ENCODE results near the gene PRPF19.

DNA sequence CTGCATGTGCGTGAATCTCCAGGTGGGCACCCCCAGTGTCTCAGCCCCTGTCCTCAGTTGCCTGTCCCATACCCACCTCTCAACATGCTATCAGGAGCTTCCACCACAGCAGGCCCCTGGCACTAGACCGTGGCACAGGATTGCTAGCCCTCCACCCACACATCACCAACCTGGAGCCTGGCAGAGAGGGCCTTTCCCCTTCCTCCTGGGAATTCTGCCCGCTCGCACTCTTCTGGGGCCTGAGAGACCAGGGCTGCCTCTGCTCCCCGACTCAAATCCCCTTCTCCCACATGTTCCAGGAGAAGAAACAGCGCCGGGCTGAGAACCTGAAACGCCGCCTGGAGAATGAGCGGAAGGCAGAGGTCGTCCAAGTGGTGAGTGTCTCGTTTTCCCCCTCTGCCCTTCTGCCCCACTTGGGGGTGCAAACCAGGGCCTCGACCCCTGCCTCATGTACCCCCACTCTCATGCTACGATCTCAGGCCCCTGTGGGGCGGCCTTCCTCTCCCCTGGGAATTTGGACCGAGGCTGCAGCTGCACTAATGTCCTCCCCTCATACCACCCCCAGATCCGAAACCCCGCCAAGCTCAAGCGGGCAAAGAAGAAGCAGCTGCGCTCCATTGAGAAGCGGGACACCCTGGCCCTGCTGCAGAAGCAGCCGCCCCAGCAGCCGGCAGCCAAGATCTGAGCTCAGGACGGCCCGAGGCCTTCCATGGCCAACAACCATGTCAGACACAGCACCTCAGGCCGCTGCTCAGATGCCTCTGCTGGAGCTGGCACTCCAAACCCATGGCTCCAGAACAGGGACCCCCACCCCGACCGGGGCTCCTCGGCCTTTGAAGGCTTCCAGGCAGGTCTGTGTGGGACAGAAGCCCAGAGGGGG lies 56.5 kb downstream of the PRPF19 start:
- TF ChIP-seq CTCF (IDR thresholded peaks at IDR 0.05) (no peak), ZFX (IDR thresholded peaks at IDR 0.05; ENCODE audit: borderline replicate concordance) (no peak)
